Natural killer cell (primary cell): Measurements from ENCODE around the gene UNC93A. TPM values are rescaled to one million over a fixed set of nuclear protein-coding genes. Genes with fewer than 3 reads are reported as not detected.
"Not testable (repeated sequence)": the region's sequence is repeated elsewhere in the genome, so short reads cannot be mapped to it uniquely, and the experiment has no call there.

ENCODE experiments used
- ATAC-seq, 3 donors: fragments of 150-1000 bp in 2 of 3; fragments of 200-7000 bp in 1 of 3; cut with Tn5 transposase; 1 replicate in 1 of 3; 2 replicates in 2 of 3; pipeline ENCODE4 v1.10.0; 2021; ENCODE audit warnings: mild to moderate bottlenecking in 2 of 3, moderate library complexity in 2 of 3
- DNase-seq, 2 donors: peaks; one replicate each; pipeline versions ENCODE4 v3.0.0 to v3.0.0-alpha.2; 2013 to 2021; ENCODE audit warnings: mixed read lengths in 1 of 2
- H3K27ac ChIP-seq: one replicate; pipeline ENCODE4 v1.5.1; 2013; ENCODE audit warnings: mild to moderate bottlenecking, low read length
- H3K27me3 ChIP-seq: one replicate; pipeline ENCODE4 v1.6.1; 2013; ENCODE audit warnings: low read length; ENCODE audit not compliant: control insufficient read depth, insufficient read depth
- H3K36me3 ChIP-seq: one replicate; pipeline ENCODE4 v1.6.1; 2013; ENCODE audit warnings: low read length; ENCODE audit not compliant: control insufficient read depth, insufficient read depth
- H3K4me1 ChIP-seq: one replicate; pipeline ENCODE4 v1.6.1; 2013; ENCODE audit warnings: low read length; ENCODE audit not compliant: control insufficient read depth, insufficient read depth
- H3K4me3 ChIP-seq: one replicate; pipeline ENCODE4 v1.5.1; 2013; ENCODE audit warnings: low read length
- H3K9me3 ChIP-seq: one replicate; pipeline ENCODE4 v1.6.1; 2013; ENCODE audit warnings: low read length; ENCODE audit not compliant: control insufficient read depth, insufficient read depth
- H3K27ac Mint-ChIP-seq, 2 donors: one replicate each; pipeline ENCODE4 v1.8.0; 2022; ENCODE audit warnings: mild to moderate bottlenecking in 2 of 2, mixed read lengths in 2 of 2, moderate library complexity in 1 of 2
- H3K27me3 Mint-ChIP-seq, 2 donors: one replicate each; pipeline ENCODE4 v1.8.0; 2022; ENCODE audit warnings: low read depth in 2 of 2, mixed read lengths in 2 of 2
- H3K36me3 Mint-ChIP-seq: one replicate; pipeline ENCODE4 v1.8.0; 2022; ENCODE audit warnings: mixed read lengths
- H3K4me1 Mint-ChIP-seq, 2 donors: one replicate each; pipeline ENCODE4 v1.8.0; 2022; ENCODE audit warnings: mixed read lengths in 2 of 2
- H3K4me3 Mint-ChIP-seq: one replicate; pipeline ENCODE4 v1.8.0; 2022; ENCODE audit warnings: mild to moderate bottlenecking, moderate library complexity, mixed read lengths
- H3K9me3 Mint-ChIP-seq, 2 donors: one replicate each; pipeline ENCODE4 v1.8.0; 2022; ENCODE audit warnings: mixed read lengths in 2 of 2
- whole genome bisulfite sequencing: methylation state at CpG from one replicate; pipeline ENCODE4 v1.1.7; 2013; ENCODE audit warnings: missing lambda C conversion rate; ENCODE audit not compliant: insufficient coverage; 5-methylcytosine and 5-hydroxymethylcytosine counted together
- intact Hi-C: fragments of 100-400 bp; cut with micrococcal nuclease; formaldehyde crosslinking; loops from one replicate; pipeline ENCODE4 v1.14.2; 2022
- total RNA-seq, 4 donors: library from RNA; stranded (reverse); fragments of 120-200 nt in 1 of 4; gene quantifications; one replicate each; pipeline versions ENCODE4 v1.2.3 to v1.2.4, GENCODE V29; 2013 to 2022
- TF ChIP-seq, protein P1 (sequence below): fragments of 200-600 bp; IDR thresholded peaks from one replicate; pipeline ENCODE4 v1.8.0; 2022; ENCODE audit warnings: antibody characterized with exemption

UNC93A gene
- not detected for total RNA-seq
- not detected for total RNA-seq (2013)

DNA sequence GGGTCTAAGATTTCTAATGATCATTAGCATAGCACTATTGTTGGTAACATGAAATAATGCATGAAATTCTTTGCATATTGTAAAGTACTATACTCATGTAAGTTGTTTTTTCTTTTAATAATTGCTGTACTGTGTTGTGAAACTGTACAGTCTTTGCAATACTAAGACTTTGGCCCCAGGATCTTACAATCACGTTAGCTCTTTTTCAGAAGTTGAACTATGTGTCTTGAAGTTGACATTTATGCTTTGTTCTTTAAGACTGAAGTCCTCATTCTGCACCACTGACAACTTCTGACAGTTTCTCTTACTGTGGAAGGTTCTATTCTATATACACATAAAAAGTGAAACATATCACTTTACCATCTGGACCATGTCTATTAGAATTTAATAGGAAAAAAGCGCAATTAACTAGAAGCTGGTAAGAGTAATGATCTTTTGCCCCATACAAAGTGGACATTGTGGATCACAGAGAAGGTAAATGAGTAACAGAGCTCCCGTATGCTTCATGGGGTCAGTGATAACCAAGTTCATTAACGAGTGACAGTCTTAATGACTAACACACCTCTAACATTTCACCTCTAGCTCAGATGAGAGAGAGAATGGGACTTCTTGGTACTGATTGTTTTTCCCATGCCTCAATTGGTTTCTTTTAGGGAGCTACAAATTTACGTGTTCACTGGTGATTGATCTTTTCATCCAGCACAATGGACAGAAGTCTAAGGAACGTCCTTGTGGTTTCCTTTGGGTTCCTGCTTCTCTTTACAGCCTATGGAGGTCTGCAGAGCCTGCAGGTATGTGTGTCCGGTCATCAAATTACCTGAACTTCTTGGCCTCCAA, at the start of gene UNC93A:
UNC93A (plus strand) TSS at position 530 of the 837 bp plus-strand sequence; CDS start at position 705, 175 bp downstream.
- Histone ChIP-seq H3K9me3 (no peaks in the 10 kb centered on the region), H3K36me3 (no peaks in the 10 kb centered on the region), H3K4me1 (no peaks in the 10 kb centered on the region), H3K27me3 (no peaks in the 10 kb centered on the region), H3K4me3 (no peak within 1 kb of the TSS), H3K27ac (no peak within 1 kb of the TSS)
- TF ChIP-seq, protein P1, sequence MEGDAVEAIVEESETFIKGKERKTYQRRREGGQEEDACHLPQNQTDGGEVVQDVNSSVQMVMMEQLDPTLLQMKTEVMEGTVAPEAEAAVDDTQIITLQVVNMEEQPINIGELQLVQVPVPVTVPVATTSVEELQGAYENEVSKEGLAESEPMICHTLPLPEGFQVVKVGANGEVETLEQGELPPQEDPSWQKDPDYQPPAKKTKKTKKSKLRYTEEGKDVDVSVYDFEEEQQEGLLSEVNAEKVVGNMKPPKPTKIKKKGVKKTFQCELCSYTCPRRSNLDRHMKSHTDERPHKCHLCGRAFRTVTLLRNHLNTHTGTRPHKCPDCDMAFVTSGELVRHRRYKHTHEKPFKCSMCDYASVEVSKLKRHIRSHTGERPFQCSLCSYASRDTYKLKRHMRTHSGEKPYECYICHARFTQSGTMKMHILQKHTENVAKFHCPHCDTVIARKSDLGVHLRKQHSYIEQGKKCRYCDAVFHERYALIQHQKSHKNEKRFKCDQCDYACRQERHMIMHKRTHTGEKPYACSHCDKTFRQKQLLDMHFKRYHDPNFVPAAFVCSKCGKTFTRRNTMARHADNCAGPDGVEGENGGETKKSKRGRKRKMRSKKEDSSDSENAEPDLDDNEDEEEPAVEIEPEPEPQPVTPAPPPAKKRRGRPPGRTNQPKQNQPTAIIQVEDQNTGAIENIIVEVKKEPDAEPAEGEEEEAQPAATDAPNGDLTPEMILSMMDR: no peak
- H3K27ac Mint-ChIP-seq: no peak within 1 kb of the TSS
- DNase-seq (no peak), ATAC-seq (no peak)
- no peaks in the 10 kb centered on the region for H3K9me3 Mint-ChIP-seq
- no peaks in the 10 kb centered on the region for H3K36me3 Mint-ChIP-seq
- H3K4me3 Mint-ChIP-seq: no peak within 1 kb of the TSS
- intact Hi-C loops: loop anchor here (5.0 kb wide), 1 partner anchor 514 kb away; no protein-coding TSS in a partner anchor
- H3K27me3 Mint-ChIP-seq: peaks cover 0 to 11% of the 10 kb centered on the region in 2 donors
- H3K4me1 Mint-ChIP-seq: no peaks in the 10 kb centered on the region
- 53% methylated on average over 5 of the region's 7 CpGs for WGBS

DNA sequence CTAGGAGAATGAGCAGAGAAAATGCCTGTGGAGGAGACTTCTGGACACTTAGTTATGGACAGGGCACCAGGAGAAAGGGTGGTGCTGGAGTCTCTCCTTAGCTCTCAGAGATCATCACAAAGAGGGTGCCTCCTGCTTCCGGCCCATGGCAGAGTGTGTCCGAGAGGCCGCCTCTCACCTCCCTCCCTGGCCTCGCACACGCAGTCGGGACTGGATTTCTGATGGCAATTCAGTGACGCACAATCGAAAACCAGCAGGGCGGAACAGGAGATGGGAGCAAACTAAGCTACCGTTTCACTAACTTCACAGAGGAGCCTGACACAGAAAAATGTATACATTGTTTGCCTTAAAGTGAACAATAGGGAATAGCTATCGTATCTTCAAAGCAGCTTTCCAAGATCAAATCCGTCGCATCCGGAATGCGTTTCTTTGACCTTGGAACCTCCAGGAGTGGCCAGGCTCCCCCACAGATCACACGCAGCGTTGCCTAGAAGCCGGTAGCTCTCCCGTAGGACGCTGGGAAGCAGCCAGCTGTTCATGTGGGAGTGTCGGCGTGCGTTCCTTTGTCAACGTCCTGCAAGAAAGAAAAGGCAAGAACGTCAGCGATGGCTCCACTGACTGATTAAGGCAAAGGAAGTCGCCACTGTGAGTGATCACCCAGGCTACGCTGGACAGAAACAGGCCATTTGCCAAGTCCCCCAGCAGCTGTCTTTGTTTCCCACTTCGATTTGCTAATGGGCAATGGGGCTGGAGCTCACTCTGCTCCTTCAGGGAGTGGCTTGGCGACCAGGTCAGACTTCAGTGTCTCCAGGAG, 49.6 kb upstream of the UNC93A start:
- H3K4me1 ChIP-seq, H3K27me3 ChIP-seq, H3K9me3 ChIP-seq, H3K36me3 Mint-ChIP-seq, H3K27ac ChIP-seq, H3K27me3 Mint-ChIP-seq, intact Hi-C loops, H3K4me3 ChIP-seq, H3K27ac Mint-ChIP-seq, H3K4me1 Mint-ChIP-seq, H3K4me3 Mint-ChIP-seq, ATAC-seq, DNase-seq, H3K9me3 Mint-ChIP-seq, H3K36me3 ChIP-seq: not testable (repeated sequence)
- 89% methylated on average over 27 of the region's 30 CpGs for WGBS

DNA sequence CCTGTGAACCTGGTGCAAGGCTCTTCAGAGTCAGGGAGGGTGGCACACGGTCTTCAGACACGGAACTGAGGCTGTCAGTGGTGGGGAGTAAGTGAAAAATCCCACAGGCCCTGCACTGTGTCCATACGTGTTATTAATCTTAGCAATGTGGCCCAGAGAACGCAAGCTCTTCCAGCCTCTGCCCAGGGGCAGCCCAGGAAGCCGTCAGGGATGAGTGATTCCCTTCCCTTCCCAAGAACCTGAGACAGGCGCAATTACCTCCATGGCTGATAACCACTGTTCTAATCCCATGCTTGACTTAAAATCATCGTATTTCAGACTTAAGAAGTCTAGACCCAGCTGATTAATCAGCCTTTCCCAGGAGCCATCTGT, 49.0 kb upstream of the UNC93A start:
- H3K27ac Mint-ChIP-seq, ATAC-seq, H3K27me3 Mint-ChIP-seq, H3K9me3 Mint-ChIP-seq, H3K4me3 Mint-ChIP-seq, H3K36me3 Mint-ChIP-seq, H3K36me3 ChIP-seq, H3K4me3 ChIP-seq, H3K27ac ChIP-seq, H3K4me1 Mint-ChIP-seq, H3K9me3 ChIP-seq, DNase-seq, intact Hi-C loops, H3K27me3 ChIP-seq, H3K4me1 ChIP-seq: not testable (repeated sequence)
- 82% methylated on average over 1 of the region's 7 CpGs for WGBS

DNA sequence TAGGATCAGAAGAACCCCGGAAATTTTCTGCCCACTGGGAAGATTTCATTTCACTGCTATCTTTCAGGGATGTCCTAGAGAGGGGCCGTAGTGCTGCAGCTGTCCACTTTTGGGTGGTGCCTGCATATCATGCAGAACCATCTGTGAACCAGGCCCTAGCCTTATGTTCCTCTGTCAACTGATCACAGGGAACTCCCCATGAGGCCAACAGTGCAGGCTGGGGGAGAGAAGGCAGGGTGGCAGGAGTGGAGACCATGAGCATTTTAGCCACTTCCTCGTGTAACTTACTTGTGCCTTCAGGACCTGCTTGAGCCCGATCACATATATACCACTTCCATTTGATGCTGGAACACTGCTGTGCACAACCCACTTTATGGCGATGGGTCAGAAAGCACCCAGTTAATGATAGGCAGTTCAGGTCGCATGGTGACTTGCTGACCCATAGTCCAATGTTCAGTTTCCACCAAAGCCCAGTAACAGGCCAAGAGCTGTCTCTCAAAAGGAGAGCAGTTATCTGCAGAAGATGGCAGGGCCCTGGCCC, 48.5 kb upstream of the UNC93A start:
- H3K27me3 ChIP-seq, H3K36me3 Mint-ChIP-seq, ATAC-seq, H3K9me3 ChIP-seq, H3K9me3 Mint-ChIP-seq, H3K4me1 ChIP-seq, H3K27ac Mint-ChIP-seq, DNase-seq, H3K36me3 ChIP-seq, H3K4me3 Mint-ChIP-seq, H3K4me3 ChIP-seq, intact Hi-C loops, H3K27ac ChIP-seq, H3K27me3 Mint-ChIP-seq, H3K4me1 Mint-ChIP-seq: not testable (repeated sequence)
- 83% methylated on average over 6 of the region's 6 CpGs for WGBS
